CD4-positive, alpha-beta T cell treated with Interleukin-4 for 4 hours (primary cell): Measurements from ENCODE around the gene PVALEF.
"Not testable (repeated sequence)": the region's sequence is repeated elsewhere in the genome, so short reads cannot be mapped to it uniquely, and the experiment has no call there.

Experiments used
- DNase-seq: peaks from one replicate; pipeline ENCODE4 v3.0.0-alpha.2; 2020

Gene PVALEF

GRCh38 chr17:81222906-81223761 is 57.8 kb downstream of the PVALEF start, which contains the start of gene CEP131:
CEP131 (minus strand) TSS chr17:81222965; CDS start chr17:81220056, 2,909 bp downstream.
- peak; percentile 98 for DNase-seq

- DNase-seq = no peak
These were observed 58.4 kb downstream of the PVALEF start for GRCh38 chr17:81223762-81224130.

GRCh38 chr17:81227630-81228029 is 62.3 kb downstream of the PVALEF start:
- DNase-seq = not testable (repeated sequence)

GRCh38 chr17:81228420-81228819 is 63.1 kb downstream of the PVALEF start:
- DNase-seq = no peak

GRCh38 chr17:81228834-81229665 is 63.7 kb downstream of the PVALEF start:
- DNase-seq = no peak

- DNase-seq = no peak
These were observed 64.3 kb downstream of the PVALEF start for GRCh38 chr17:81229666-81229920.

- no peak for DNase-seq
These were observed 64.9 kb downstream of the PVALEF start for GRCh38 chr17:81230043-81230820.

- no peak for DNase-seq
These were observed 65.9 kb downstream of the PVALEF start for GRCh38 chr17:81231121-81231645.

- DNase-seq = no peak
These were observed 66.7 kb downstream of the PVALEF start for GRCh38 chr17:81231766-81232581.
